ENCODE data around the gene ANGPTL2.

Gene ANGPTL2

GRCh38 chr9:127107929-127108876 is 14.2 kb downstream of the ANGPTL2 start:
- H3K9ac ChIP-seq (ENCODE audit: low read length): no peak overlapping the region
- H3K27ac ChIP-seq (ENCODE audit: low read depth, low read length): peak overlapping the region; percentile 54
- no peaks in the 10 kb centered on the region for H3K9me3 ChIP-seq (ENCODE audit: low read length)
- H3K4me1 ChIP-seq (ENCODE audit: insufficient read depth, low read length): peaks cover 92% of the 10 kb centered on the region
- H3K4me3 ChIP-seq (ENCODE audit: low read depth in 1 of 2, low read length in 2 of 2): no peak overlapping the region
- H3K27me3 ChIP-seq (ENCODE audit: control insufficient read depth in 1 of 2, insufficient read depth in 2 of 2, low read length in 2 of 2): no peaks in the 10 kb centered on the region
- peaks cover 25% of the 10 kb centered on the region for H3K36me3 ChIP-seq (ENCODE audit: insufficient read depth, low read length)

GRCh38 chr9:127107171-127107928 is 15.1 kb downstream of the ANGPTL2 start:
- H3K27ac ChIP-seq (ENCODE audit: low read depth, low read length): peak overlapping the region; percentile 52
- H3K4me1 ChIP-seq (ENCODE audit: insufficient read depth, low read length): peaks cover 87% of the 10 kb centered on the region
- H3K27me3 ChIP-seq (ENCODE audit: control insufficient read depth in 1 of 2, insufficient read depth in 2 of 2, low read length in 2 of 2): no peaks in the 10 kb centered on the region
- H3K9ac ChIP-seq (ENCODE audit: low read length): no peak overlapping the region
- H3K9me3 ChIP-seq (ENCODE audit: low read length): no peaks in the 10 kb centered on the region
- H3K4me3 ChIP-seq (ENCODE audit: low read depth in 1 of 2, low read length in 2 of 2): no peak overlapping the region
- peaks cover 31% of the 10 kb centered on the region for H3K36me3 ChIP-seq (ENCODE audit: insufficient read depth, low read length)

- H3K36me3 ChIP-seq (ENCODE audit: insufficient read depth, low read length): peaks cover 31% of the 10 kb centered on the region
- H3K9ac ChIP-seq (ENCODE audit: low read length): no peak overlapping the region
- peak overlapping the region; percentile 52 for H3K27ac ChIP-seq (ENCODE audit: low read depth, low read length)
- no peak overlapping the region for H3K4me3 ChIP-seq (ENCODE audit: low read depth in 1 of 2, low read length in 2 of 2)
- H3K9me3 ChIP-seq (ENCODE audit: low read length): no peaks in the 10 kb centered on the region
- no peaks in the 10 kb centered on the region for H3K27me3 ChIP-seq (ENCODE audit: control insufficient read depth in 1 of 2, insufficient read depth in 2 of 2, low read length in 2 of 2)
- H3K4me1 ChIP-seq (ENCODE audit: insufficient read depth, low read length): peaks cover 87% of the 10 kb centered on the region
Measured at GRCh38 chr9:127106466-127106855, 16.0 kb downstream of the ANGPTL2 start.

DNA sequence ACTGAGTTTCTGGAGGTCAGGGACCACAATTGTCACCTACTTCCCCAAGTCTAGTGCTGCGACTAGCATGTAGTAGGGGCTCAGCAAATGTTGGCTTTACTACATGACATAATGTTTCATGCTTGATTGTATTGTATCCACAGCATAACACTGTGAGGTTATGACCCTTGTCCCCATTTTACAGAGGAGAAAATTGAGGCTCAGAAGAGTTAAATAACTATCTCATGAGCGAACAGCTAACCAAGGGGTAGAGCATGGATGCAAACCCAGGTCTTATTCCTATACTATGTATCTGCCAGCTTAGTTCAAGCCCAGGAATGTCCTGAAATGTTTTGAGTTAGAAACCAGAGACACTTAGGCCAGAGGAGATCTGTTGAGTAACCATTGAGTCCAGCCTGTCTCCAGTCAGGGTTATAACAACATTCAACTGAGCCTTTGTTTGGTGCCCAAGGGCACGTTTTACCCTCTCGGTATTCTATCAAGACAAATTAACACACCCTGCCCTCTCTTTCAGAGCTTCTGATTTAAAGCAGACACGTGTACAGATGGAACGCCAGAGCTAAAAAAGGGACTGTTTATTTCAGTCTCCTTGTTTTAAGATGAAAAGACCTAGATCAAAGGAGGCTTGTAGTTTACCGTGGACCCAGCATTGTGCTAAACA is 16.5 kb downstream of the ANGPTL2 start:
- H3K9ac ChIP-seq (ENCODE audit: low read length): no peak overlapping the region
- no peaks in the 10 kb centered on the region for H3K27me3 ChIP-seq (ENCODE audit: control insufficient read depth in 1 of 2, insufficient read depth in 2 of 2, low read length in 2 of 2)
- peaks cover 31% of the 10 kb centered on the region for H3K36me3 ChIP-seq (ENCODE audit: insufficient read depth, low read length)
- no peak overlapping the region for H3K4me3 ChIP-seq (ENCODE audit: low read depth in 1 of 2, low read length in 2 of 2)
- H3K4me1 ChIP-seq (ENCODE audit: insufficient read depth, low read length): peaks cover 87% of the 10 kb centered on the region
- no peaks in the 10 kb centered on the region for H3K9me3 ChIP-seq (ENCODE audit: low read length)
- H3K27ac ChIP-seq (ENCODE audit: low read depth, low read length): peak overlapping the region; percentile 52

GRCh38 chr9:127104581-127105311 is 17.7 kb downstream of the ANGPTL2 start:
- H3K36me3 ChIP-seq (ENCODE audit: insufficient read depth, low read length): peaks cover 31% of the 10 kb centered on the region
- H3K9ac ChIP-seq (ENCODE audit: low read length): no peak overlapping the region
- no peaks in the 10 kb centered on the region for H3K27me3 ChIP-seq (ENCODE audit: control insufficient read depth in 1 of 2, insufficient read depth in 2 of 2, low read length in 2 of 2)
- H3K9me3 ChIP-seq (ENCODE audit: low read length): no peaks in the 10 kb centered on the region
- H3K27ac ChIP-seq (ENCODE audit: low read depth, low read length): no peak overlapping the region
- H3K4me3 ChIP-seq (ENCODE audit: low read depth in 1 of 2, low read length in 2 of 2): no peak overlapping the region
- peaks cover 89% of the 10 kb centered on the region for H3K4me1 ChIP-seq (ENCODE audit: insufficient read depth, low read length)

DNA sequence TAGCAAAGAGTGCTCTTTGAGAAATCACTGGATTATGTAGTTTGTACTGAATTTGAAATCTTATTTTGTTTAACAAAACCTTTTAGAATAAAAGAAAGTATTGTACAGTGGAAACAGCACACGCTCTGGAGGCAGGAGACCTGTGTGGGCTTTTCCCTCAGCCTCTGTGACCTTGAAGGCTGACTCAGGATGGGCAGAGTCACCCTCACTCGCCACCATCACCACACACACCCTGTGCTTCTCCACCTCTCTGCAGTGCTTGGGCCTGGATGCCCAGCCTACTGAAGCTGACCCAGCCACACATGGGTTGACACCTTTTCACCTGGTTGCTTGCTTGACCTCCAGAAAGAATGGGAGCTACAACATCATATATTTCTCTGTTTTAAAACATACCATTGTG is 19.6 kb downstream of the ANGPTL2 start:
- no peak overlapping the region for H3K4me3 ChIP-seq (ENCODE audit: low read depth in 1 of 2, low read length in 2 of 2)
- H3K27ac ChIP-seq (ENCODE audit: low read depth, low read length): no peak overlapping the region
- no peaks in the 10 kb centered on the region for H3K9me3 ChIP-seq (ENCODE audit: low read length)
- no peak overlapping the region for H3K9ac ChIP-seq (ENCODE audit: low read length)
- peaks cover 88% of the 10 kb centered on the region for H3K4me1 ChIP-seq (ENCODE audit: insufficient read depth, low read length)
- H3K36me3 ChIP-seq (ENCODE audit: insufficient read depth, low read length): peaks cover 42% of the 10 kb centered on the region
- no peaks in the 10 kb centered on the region for H3K27me3 ChIP-seq (ENCODE audit: control insufficient read depth in 1 of 2, insufficient read depth in 2 of 2, low read length in 2 of 2)

- Histone ChIP-seq H3K4me1 (ENCODE audit: insufficient read depth, low read length) (peaks cover 82% of the 10 kb centered on the region), H3K36me3 (ENCODE audit: insufficient read depth, low read length) (peaks cover 42% of the 10 kb centered on the region), H3K27me3 (ENCODE audit: control insufficient read depth in 1 of 2, insufficient read depth in 2 of 2, low read length in 2 of 2) (no peaks in the 10 kb centered on the region), H3K4me3 (ENCODE audit: low read depth in 1 of 2, low read length in 2 of 2) (no peak overlapping the region), H3K27ac (ENCODE audit: low read depth, low read length) (no peak overlapping the region), H3K9ac (ENCODE audit: low read length) (no peak overlapping the region), H3K9me3 (ENCODE audit: low read length) (no peaks in the 10 kb centered on the region)
Measured at GRCh38 chr9:127102176-127102575, 20.3 kb downstream of the ANGPTL2 start.

DNA sequence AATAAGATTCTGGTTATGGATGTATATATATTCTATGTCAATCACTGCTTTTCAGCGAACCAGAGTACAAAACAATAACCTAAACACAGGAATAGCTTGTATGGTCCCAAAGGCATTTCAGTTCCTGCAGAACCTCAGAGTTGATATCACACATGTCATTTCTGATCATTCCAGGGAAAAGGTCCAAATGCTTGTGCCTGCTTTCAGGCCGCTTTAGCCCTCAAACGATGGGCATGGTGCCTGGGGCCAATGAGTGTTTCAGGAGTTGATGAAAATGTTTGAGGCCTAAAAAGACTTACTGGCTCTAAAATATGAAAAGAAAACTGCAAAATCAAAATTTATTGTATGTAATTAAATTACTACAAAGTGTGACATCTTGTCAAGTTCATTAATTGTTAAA is 22.8 kb downstream of the ANGPTL2 start:
- no peak overlapping the region for H3K4me3 ChIP-seq (ENCODE audit: low read depth in 1 of 2, low read length in 2 of 2)

GRCh38 chr9:127098916-127099553 is 23.4 kb downstream of the ANGPTL2 start:
- H3K27ac ChIP-seq (ENCODE audit: low read depth, low read length): peak overlapping the region; percentile 64
- H3K9me3 ChIP-seq (ENCODE audit: low read length): no peaks in the 10 kb centered on the region
- H3K9ac ChIP-seq (ENCODE audit: low read length): no peak overlapping the region
- H3K27me3 ChIP-seq (ENCODE audit: control insufficient read depth in 1 of 2, insufficient read depth in 2 of 2, low read length in 2 of 2): no peaks in the 10 kb centered on the region
- H3K4me1 ChIP-seq (ENCODE audit: insufficient read depth, low read length): peaks cover 53% of the 10 kb centered on the region
- peaks cover 28% of the 10 kb centered on the region for H3K36me3 ChIP-seq (ENCODE audit: insufficient read depth, low read length)
- H3K4me3 ChIP-seq (ENCODE audit: low read depth in 1 of 2, low read length in 2 of 2): no peak overlapping the region

More for the DNA sequence above, 22.8 kb downstream of the ANGPTL2 start:
- no peak overlapping the region for H3K9ac ChIP-seq (ENCODE audit: low read length)
- H3K36me3 ChIP-seq (ENCODE audit: insufficient read depth, low read length): peaks cover 25% of the 10 kb centered on the region
- H3K4me1 ChIP-seq (ENCODE audit: insufficient read depth, low read length): peaks cover 57% of the 10 kb centered on the region
- no peaks in the 10 kb centered on the region for H3K9me3 ChIP-seq (ENCODE audit: low read length)
- H3K27me3 ChIP-seq (ENCODE audit: control insufficient read depth in 1 of 2, insufficient read depth in 2 of 2, low read length in 2 of 2): no peaks in the 10 kb centered on the region
- peak overlapping the region; percentile 6 for H3K27ac ChIP-seq (ENCODE audit: low read depth, low read length)

GRCh38 chr9:127097683-127098082 is 24.8 kb downstream of the ANGPTL2 start:
- Histone ChIP-seq H3K9ac (ENCODE audit: low read length) (no peak overlapping the region), H3K4me3 (ENCODE audit: low read depth in 1 of 2, low read length in 2 of 2) (no peak overlapping the region), H3K36me3 (ENCODE audit: insufficient read depth, low read length) (peaks cover 29% of the 10 kb centered on the region), H3K4me1 (ENCODE audit: insufficient read depth, low read length) (peaks cover 44% of the 10 kb centered on the region), H3K9me3 (ENCODE audit: low read length) (no peaks in the 10 kb centered on the region), H3K27ac (ENCODE audit: low read depth, low read length) (no peak overlapping the region), H3K27me3 (ENCODE audit: control insufficient read depth in 1 of 2, insufficient read depth in 2 of 2, low read length in 2 of 2) (no peaks in the 10 kb centered on the region)

Data from muscle layer of colon (tissue), 2 donors.